ENCODE measurements around the gene CSRNP2.

GRCh38 chr12:51033048-51033447 is 50.3 kb downstream of the CSRNP2 start:
- TF ChIP-seq, protein P1, sequence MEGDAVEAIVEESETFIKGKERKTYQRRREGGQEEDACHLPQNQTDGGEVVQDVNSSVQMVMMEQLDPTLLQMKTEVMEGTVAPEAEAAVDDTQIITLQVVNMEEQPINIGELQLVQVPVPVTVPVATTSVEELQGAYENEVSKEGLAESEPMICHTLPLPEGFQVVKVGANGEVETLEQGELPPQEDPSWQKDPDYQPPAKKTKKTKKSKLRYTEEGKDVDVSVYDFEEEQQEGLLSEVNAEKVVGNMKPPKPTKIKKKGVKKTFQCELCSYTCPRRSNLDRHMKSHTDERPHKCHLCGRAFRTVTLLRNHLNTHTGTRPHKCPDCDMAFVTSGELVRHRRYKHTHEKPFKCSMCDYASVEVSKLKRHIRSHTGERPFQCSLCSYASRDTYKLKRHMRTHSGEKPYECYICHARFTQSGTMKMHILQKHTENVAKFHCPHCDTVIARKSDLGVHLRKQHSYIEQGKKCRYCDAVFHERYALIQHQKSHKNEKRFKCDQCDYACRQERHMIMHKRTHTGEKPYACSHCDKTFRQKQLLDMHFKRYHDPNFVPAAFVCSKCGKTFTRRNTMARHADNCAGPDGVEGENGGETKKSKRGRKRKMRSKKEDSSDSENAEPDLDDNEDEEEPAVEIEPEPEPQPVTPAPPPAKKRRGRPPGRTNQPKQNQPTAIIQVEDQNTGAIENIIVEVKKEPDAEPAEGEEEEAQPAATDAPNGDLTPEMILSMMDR (conservative IDR thresholded peaks at IDR 0.05; ENCODE audit: low read depth, low read length): no peak
- TF ChIP-seq EZH2phosphoT487 (IDR thresholded peaks at IDR 0.05; ENCODE audit: borderline replicate concordance, low read length) (no peak), EZH2 (IDR thresholded peaks at IDR 0.05; ENCODE audit: low read length, unreplicated experiment) (no peak)

Data from PC-3 (cell line).